Measurements from ENCODE around the gene DCBLD2. TPM values are rescaled to one million over a fixed set of nuclear protein-coding genes. Genes with fewer than 3 reads are reported as not detected.
A peak's percentile ranks its signal among the peaks of the same experiment; 100 is the strongest.

Gene DCBLD2
- 70.2 TPM for polyA plus RNA-seq (2013, experiment 1 of 4)
- polyA plus RNA-seq (2013, experiment 2 of 4) = 79.8 TPM
- polyA plus RNA-seq (2013, experiment 3 of 4) = 51.1 TPM
- 61.6 TPM for polyA plus RNA-seq (2013, experiment 4 of 4)

- Histone ChIP-seq H3K36me3 (ENCODE audit: control insufficient read depth, insufficient read depth, low read length) (no peaks in the 10 kb centered on the region), H3K4me3 (ENCODE audit: insufficient read depth, low read depth, low read length) (peak within 1 kb of the TSS; percentile 95), H3K4me1 (ENCODE audit: control insufficient read depth, insufficient read depth, low read length) (peaks cover 21% of the 10 kb centered on the region), H3K27ac (ENCODE audit: insufficient read depth, low read depth, low read length, poor library complexity, severe bottlenecking) (peak within 1 kb of the TSS; percentile 89), H3K27me3 (ENCODE audit: control insufficient read depth, insufficient read depth, low read length, poor library complexity, severe bottlenecking) (no peaks in the 10 kb centered on the region), H3K9me3 (ENCODE audit: control insufficient read depth, low read length) (no peaks in the 10 kb centered on the region)
- WGBS, 2 experiments = 0 to 1% methylated on average over 86 of the region's 86 CpGs
Observed at GRCh38 chr3:98901392-98902350, at the start of gene DCBLD2. DCBLD2 (minus strand) TSS chr3:98901695; CDS start chr3:98901326, 369 bp downstream.

DNA sequence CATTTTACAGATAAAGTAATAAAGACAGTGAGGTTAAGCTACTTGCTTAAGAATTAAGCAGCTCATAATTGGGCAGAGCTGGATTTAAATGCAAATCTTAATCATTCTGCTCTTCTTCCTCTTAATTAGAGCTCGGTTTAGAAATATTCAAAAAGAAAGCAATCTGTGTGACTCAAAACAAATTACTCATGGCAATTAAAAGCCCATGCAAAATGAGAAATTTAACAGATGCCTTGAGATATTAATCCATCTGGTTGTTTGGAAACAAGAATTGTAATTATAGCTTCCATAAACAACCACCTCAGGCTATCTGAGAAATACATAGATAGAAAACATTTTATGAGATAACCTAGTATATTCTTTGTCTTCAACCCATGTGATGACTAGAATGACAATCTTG lies 44.2 kb upstream of the DCBLD2 start:
- no peaks in the 10 kb centered on the region for H3K27me3 ChIP-seq (ENCODE audit: control insufficient read depth, insufficient read depth, low read length, poor library complexity, severe bottlenecking)
- no peak overlapping the region for H3K27ac ChIP-seq (ENCODE audit: insufficient read depth, low read depth, low read length, poor library complexity, severe bottlenecking)
- H3K9me3 ChIP-seq (ENCODE audit: control insufficient read depth, low read length) = no peaks in the 10 kb centered on the region
- no peak overlapping the region for H3K4me3 ChIP-seq (ENCODE audit: insufficient read depth, low read depth, low read length)
- WGBS, 2 experiments = 100% methylated on average over 1 of the region's 1 CpG
- H3K36me3 ChIP-seq (ENCODE audit: control insufficient read depth, insufficient read depth, low read length) = no peaks in the 10 kb centered on the region
- no peaks in the 10 kb centered on the region for H3K4me1 ChIP-seq (ENCODE audit: control insufficient read depth, insufficient read depth, low read length)

GRCh38 chr3:98945101-98945524 lies 43.6 kb upstream of the DCBLD2 start:
- H3K36me3 ChIP-seq (ENCODE audit: control insufficient read depth, insufficient read depth, low read length) = no peaks in the 10 kb centered on the region
- H3K27ac ChIP-seq (ENCODE audit: insufficient read depth, low read depth, low read length, poor library complexity, severe bottlenecking) = no peak overlapping the region
- no peaks in the 10 kb centered on the region for H3K4me1 ChIP-seq (ENCODE audit: control insufficient read depth, insufficient read depth, low read length)
- H3K27me3 ChIP-seq (ENCODE audit: control insufficient read depth, insufficient read depth, low read length, poor library complexity, severe bottlenecking) = no peaks in the 10 kb centered on the region
- 89% methylated on average over 1 of the region's 1 CpG; no CpG with 5 or more reads in 1 of the 2 experiments for WGBS, 2 experiments
- H3K4me3 ChIP-seq (ENCODE audit: insufficient read depth, low read depth, low read length) = no peak overlapping the region
- H3K9me3 ChIP-seq (ENCODE audit: control insufficient read depth, low read length) = no peaks in the 10 kb centered on the region

DNA sequence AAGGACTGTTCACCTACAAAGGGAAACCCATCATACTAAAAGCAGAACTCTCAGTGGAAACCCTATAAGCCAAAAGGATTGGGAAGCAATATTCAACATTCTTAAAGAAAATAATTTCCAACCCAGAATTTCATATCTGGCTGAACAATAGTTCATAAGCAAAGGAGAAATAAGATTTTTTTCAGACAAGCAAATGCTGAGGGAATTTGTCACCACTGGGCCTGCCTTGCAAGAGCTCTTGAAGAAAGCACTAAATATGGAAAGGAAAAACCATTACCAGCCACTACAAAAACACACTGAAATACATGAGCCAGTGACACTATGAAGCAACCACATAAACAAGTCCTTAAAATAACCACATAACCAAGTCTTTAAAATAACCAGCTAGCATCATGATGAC lies 28.9 kb upstream of the DCBLD2 start:
- H3K9me3 ChIP-seq (ENCODE audit: control insufficient read depth, low read length) = no peaks in the 10 kb centered on the region
- no peaks in the 10 kb centered on the region for H3K4me1 ChIP-seq (ENCODE audit: control insufficient read depth, insufficient read depth, low read length)
- no peak overlapping the region for H3K27ac ChIP-seq (ENCODE audit: insufficient read depth, low read depth, low read length, poor library complexity, severe bottlenecking)
- H3K36me3 ChIP-seq (ENCODE audit: control insufficient read depth, insufficient read depth, low read length) = no peaks in the 10 kb centered on the region
- H3K27me3 ChIP-seq (ENCODE audit: control insufficient read depth, insufficient read depth, low read length, poor library complexity, severe bottlenecking) = no peaks in the 10 kb centered on the region
- no peak overlapping the region for H3K4me3 ChIP-seq (ENCODE audit: insufficient read depth, low read depth, low read length)

DNA sequence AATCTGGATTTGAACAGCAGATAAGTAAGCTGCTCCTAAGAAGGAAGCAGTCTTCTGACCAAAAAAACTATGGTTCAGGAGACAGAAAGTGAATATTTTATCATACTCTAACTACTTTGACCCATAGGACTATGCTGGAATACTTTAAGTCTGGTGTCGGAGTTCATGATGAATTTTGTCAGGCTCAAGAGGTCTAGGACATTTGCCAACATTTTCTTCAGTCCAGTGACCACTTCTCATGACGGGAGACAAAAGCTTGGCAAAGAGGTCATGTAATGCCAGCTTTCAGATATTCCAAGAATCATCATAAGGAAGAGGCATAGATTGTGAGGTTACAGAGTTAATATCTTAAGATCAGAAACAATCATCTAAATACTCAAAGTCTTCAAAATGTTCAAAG lies 20.5 kb upstream of the DCBLD2 start:
- H3K4me3 ChIP-seq (ENCODE audit: insufficient read depth, low read depth, low read length) = no peak overlapping the region
- no peaks in the 10 kb centered on the region for H3K4me1 ChIP-seq (ENCODE audit: control insufficient read depth, insufficient read depth, low read length)
- no peaks in the 10 kb centered on the region for H3K36me3 ChIP-seq (ENCODE audit: control insufficient read depth, insufficient read depth, low read length)
- no peaks in the 10 kb centered on the region for H3K9me3 ChIP-seq (ENCODE audit: control insufficient read depth, low read length)
- H3K27ac ChIP-seq (ENCODE audit: insufficient read depth, low read depth, low read length, poor library complexity, severe bottlenecking) = no peak overlapping the region
- WGBS, 2 experiments = 88 to 100% methylated on average over 2 of the region's 2 CpGs
- H3K27me3 ChIP-seq (ENCODE audit: control insufficient read depth, insufficient read depth, low read length, poor library complexity, severe bottlenecking) = no peaks in the 10 kb centered on the region

DNA sequence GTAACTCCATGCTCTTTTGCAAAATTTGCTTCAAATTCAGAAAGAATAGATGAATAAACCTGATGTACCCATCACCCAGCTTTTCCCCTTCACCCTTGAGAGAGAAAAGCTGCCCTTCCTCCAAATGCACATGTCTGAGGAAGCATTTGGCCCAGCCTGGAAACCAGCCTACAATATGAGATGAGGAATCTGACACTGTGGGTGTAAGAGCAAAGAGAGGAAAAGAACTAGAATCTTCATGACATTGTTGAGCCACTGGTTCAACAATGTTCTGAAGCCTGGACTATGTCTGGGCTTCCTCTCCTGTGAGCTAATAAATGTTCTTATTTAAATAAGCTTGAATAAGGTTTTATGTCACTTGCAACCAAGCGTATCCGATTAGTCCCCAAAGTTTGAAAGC lies 18.7 kb upstream of the DCBLD2 start:
- 97 to 100% methylated on average over 2 of the region's 2 CpGs for WGBS, 2 experiments
- H3K4me1 ChIP-seq (ENCODE audit: control insufficient read depth, insufficient read depth, low read length) = no peaks in the 10 kb centered on the region
- no peak overlapping the region for H3K27ac ChIP-seq (ENCODE audit: insufficient read depth, low read depth, low read length, poor library complexity, severe bottlenecking)
- H3K27me3 ChIP-seq (ENCODE audit: control insufficient read depth, insufficient read depth, low read length, poor library complexity, severe bottlenecking) = no peaks in the 10 kb centered on the region
- H3K4me3 ChIP-seq (ENCODE audit: insufficient read depth, low read depth, low read length) = no peak overlapping the region
- no peaks in the 10 kb centered on the region for H3K36me3 ChIP-seq (ENCODE audit: control insufficient read depth, insufficient read depth, low read length)
- no peaks in the 10 kb centered on the region for H3K9me3 ChIP-seq (ENCODE audit: control insufficient read depth, low read length)

DNA sequence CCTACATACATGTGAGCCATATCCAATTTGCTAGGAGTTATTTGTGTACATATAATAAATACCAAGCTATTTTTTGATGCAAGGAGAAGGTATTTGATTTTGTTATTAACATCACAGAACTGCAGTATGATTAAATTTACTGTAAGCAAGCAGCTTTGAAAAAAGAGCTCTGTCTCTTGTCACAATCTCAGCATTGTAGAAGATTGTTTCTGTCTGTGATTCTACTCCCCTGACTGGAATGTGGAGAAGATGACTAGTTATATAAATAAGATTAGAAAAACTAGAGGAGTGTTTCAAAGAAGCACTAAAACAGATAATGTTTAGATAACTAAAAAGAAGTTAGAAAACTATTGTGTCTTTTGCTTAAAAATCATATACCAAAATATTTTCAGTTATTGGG lies 17.1 kb upstream of the DCBLD2 start:
- Histone ChIP-seq H3K4me1 (ENCODE audit: control insufficient read depth, insufficient read depth, low read length) (no peaks in the 10 kb centered on the region), H3K4me3 (ENCODE audit: insufficient read depth, low read depth, low read length) (no peak overlapping the region), H3K9me3 (ENCODE audit: control insufficient read depth, low read length) (no peaks in the 10 kb centered on the region), H3K27me3 (ENCODE audit: control insufficient read depth, insufficient read depth, low read length, poor library complexity, severe bottlenecking) (no peaks in the 10 kb centered on the region), H3K36me3 (ENCODE audit: control insufficient read depth, insufficient read depth, low read length) (no peaks in the 10 kb centered on the region), H3K27ac (ENCODE audit: insufficient read depth, low read depth, low read length, poor library complexity, severe bottlenecking) (no peak overlapping the region)

- 100% methylated on average over 1 of the region's 1 CpG; no CpG with 5 or more reads in 1 of the 2 experiments for WGBS, 2 experiments
- no peaks in the 10 kb centered on the region for H3K36me3 ChIP-seq (ENCODE audit: control insufficient read depth, insufficient read depth, low read length)
- no peaks in the 10 kb centered on the region for H3K27me3 ChIP-seq (ENCODE audit: control insufficient read depth, insufficient read depth, low read length, poor library complexity, severe bottlenecking)
- H3K27ac ChIP-seq (ENCODE audit: insufficient read depth, low read depth, low read length, poor library complexity, severe bottlenecking) = no peak overlapping the region
- H3K4me1 ChIP-seq (ENCODE audit: control insufficient read depth, insufficient read depth, low read length) = no peaks in the 10 kb centered on the region
- H3K4me3 ChIP-seq (ENCODE audit: insufficient read depth, low read depth, low read length) = no peak overlapping the region
- H3K9me3 ChIP-seq (ENCODE audit: control insufficient read depth, low read length) = no peaks in the 10 kb centered on the region
Observed at GRCh38 chr3:98917608-98918007, 16.1 kb upstream of the DCBLD2 start.

GRCh38 chr3:98914210-98915080 lies 12.9 kb upstream of the DCBLD2 start:
- Histone ChIP-seq H3K4me3 (ENCODE audit: insufficient read depth, low read depth, low read length) (no peak overlapping the region), H3K9me3 (ENCODE audit: control insufficient read depth, low read length) (no peaks in the 10 kb centered on the region), H3K4me1 (ENCODE audit: control insufficient read depth, insufficient read depth, low read length) (no peaks in the 10 kb centered on the region), H3K27ac (ENCODE audit: insufficient read depth, low read depth, low read length, poor library complexity, severe bottlenecking) (no peak overlapping the region), H3K36me3 (ENCODE audit: control insufficient read depth, insufficient read depth, low read length) (no peaks in the 10 kb centered on the region), H3K27me3 (ENCODE audit: control insufficient read depth, insufficient read depth, low read length, poor library complexity, severe bottlenecking) (no peaks in the 10 kb centered on the region)
- WGBS, 2 experiments = 96 to 97% methylated on average over 9 of the region's 10 CpGs

GRCh38 chr3:98912448-98912847 lies 11.0 kb upstream of the DCBLD2 start:
- Histone ChIP-seq H3K27me3 (ENCODE audit: control insufficient read depth, insufficient read depth, low read length, poor library complexity, severe bottlenecking) (no peaks in the 10 kb centered on the region), H3K4me3 (ENCODE audit: insufficient read depth, low read depth, low read length) (no peak overlapping the region), H3K4me1 (ENCODE audit: control insufficient read depth, insufficient read depth, low read length) (no peaks in the 10 kb centered on the region), H3K27ac (ENCODE audit: insufficient read depth, low read depth, low read length, poor library complexity, severe bottlenecking) (no peak overlapping the region), H3K36me3 (ENCODE audit: control insufficient read depth, insufficient read depth, low read length) (no peaks in the 10 kb centered on the region), H3K9me3 (ENCODE audit: control insufficient read depth, low read length) (no peaks in the 10 kb centered on the region)
- 78% methylated on average over 1 of the region's 1 CpG; no CpG with 5 or more reads in 1 of the 2 experiments for WGBS, 2 experiments
